ENCODE results near the gene COL4A1. TPM values are rescaled to one million over a fixed set of nuclear protein-coding genes. Genes with fewer than 3 reads are reported as not detected.

The COL4A1 gene
- total RNA-seq, 1 experiment from 2014 or later: 4.8 TPM

DNA sequence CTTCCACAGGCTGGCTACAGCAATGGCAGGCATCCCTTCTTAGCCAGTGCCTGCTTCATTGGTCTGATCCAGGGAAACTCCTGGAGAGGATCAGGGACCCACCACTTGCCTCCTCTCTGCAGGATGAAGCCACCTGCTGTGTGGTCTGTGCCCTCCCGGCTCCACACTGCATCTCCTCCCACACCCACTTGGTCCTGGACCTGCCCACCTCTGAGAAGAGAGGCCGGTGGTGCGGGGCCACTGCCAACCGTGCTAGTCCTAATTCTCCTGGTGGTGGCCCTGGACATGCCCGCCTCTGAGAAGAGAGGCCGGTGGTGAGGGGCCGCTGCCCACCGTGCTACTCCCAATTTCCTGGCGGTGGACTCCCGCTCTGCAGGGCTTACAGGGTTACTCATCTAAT is 98.8 kb downstream of the COL4A1 start:
- H3K27ac Mint-ChIP-seq (ENCODE audit: unreplicated experiment): no peak overlapping the region
- H3K9me3 ChIP-seq: no peaks in the 10 kb centered on the region
- no peak overlapping the region for H3K4me3 ChIP-seq (ENCODE audit: low read depth, low read length)
- no peaks in the 10 kb centered on the region for H3K36me3 ChIP-seq (ENCODE audit: control insufficient read depth, insufficient read depth, low read length)
- H3K36me3 Mint-ChIP-seq (ENCODE audit: insufficient read depth, unreplicated experiment): no peaks in the 10 kb centered on the region
- TF ChIP-seq, protein P1, sequence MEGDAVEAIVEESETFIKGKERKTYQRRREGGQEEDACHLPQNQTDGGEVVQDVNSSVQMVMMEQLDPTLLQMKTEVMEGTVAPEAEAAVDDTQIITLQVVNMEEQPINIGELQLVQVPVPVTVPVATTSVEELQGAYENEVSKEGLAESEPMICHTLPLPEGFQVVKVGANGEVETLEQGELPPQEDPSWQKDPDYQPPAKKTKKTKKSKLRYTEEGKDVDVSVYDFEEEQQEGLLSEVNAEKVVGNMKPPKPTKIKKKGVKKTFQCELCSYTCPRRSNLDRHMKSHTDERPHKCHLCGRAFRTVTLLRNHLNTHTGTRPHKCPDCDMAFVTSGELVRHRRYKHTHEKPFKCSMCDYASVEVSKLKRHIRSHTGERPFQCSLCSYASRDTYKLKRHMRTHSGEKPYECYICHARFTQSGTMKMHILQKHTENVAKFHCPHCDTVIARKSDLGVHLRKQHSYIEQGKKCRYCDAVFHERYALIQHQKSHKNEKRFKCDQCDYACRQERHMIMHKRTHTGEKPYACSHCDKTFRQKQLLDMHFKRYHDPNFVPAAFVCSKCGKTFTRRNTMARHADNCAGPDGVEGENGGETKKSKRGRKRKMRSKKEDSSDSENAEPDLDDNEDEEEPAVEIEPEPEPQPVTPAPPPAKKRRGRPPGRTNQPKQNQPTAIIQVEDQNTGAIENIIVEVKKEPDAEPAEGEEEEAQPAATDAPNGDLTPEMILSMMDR (IDR thresholded peaks at IDR 0.05; ENCODE audit: insufficient read depth in 1 of 2, low read depth in 1 of 2, low read length in 1 of 2, severe bottlenecking in 1 of 2, unreplicated experiment in 1 of 2): no peak
- peaks cover 12% of the 10 kb centered on the region for H3K4me1 ChIP-seq
- no peaks in the 10 kb centered on the region for H3K27me3 ChIP-seq (replicated peaks; ENCODE audit: control insufficient read depth, insufficient read depth, low read length)
- H3K4me1 Mint-ChIP-seq (ENCODE audit: low read depth, unreplicated experiment): peaks cover 6% of the 10 kb centered on the region
- H3K9me3 Mint-ChIP-seq (ENCODE audit: unreplicated experiment): peaks cover 7% of the 10 kb centered on the region
- ChIA-PET CTCF (no interaction called here), POLR2A (no interaction called here)
- H3K4me3 Mint-ChIP-seq (ENCODE audit: unreplicated experiment): no peak overlapping the region
- DNase-seq: no peak
- intact Hi-C loops (cut with micrococcal nuclease; ENCODE audit: unreplicated experiment): no loop called here
- BruUV-seq (replicated peaks): no TSS peak
- H3K27me3 Mint-ChIP-seq (ENCODE audit: insufficient read depth, unreplicated experiment): no peaks in the 10 kb centered on the region

DNA sequence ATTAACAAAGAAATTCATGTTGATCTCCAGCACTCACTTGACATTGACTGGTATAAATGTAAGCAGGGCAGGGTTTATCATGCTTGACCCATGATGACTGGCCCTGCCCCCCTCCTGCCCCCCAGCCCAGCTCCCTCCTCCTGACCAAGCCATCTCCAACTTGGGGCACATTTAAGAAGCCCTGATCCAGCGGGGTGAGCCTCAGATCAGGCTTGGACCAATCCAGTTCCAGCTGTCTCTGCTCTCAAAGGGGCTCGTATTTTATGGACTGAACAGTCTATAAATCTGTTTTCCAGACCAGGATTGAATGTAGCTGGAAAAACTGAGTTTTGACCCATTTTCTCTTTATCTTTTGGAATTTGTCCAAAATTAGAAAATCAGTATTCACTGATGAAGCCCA is 100.0 kb downstream of the COL4A1 start:
- Histone ChIP-seq H3K4me1 (peaks cover 12% of the 10 kb centered on the region), H3K36me3 (ENCODE audit: control insufficient read depth, insufficient read depth, low read length) (no peaks in the 10 kb centered on the region), H3K27me3 (replicated peaks; ENCODE audit: control insufficient read depth, insufficient read depth, low read length) (no peaks in the 10 kb centered on the region), H3K4me3 (ENCODE audit: low read depth, low read length) (no peak overlapping the region), H3K9me3 (no peaks in the 10 kb centered on the region)
- Mint-ChIP-seq H3K4me1 (ENCODE audit: low read depth, unreplicated experiment) (no peaks in the 10 kb centered on the region), H3K27ac (ENCODE audit: unreplicated experiment) (peak overlapping the region; percentile 72), H3K4me3 (ENCODE audit: unreplicated experiment) (no peak overlapping the region), H3K36me3 (ENCODE audit: insufficient read depth, unreplicated experiment) (no peaks in the 10 kb centered on the region), H3K9me3 (ENCODE audit: unreplicated experiment) (no peaks in the 10 kb centered on the region), H3K27me3 (ENCODE audit: insufficient read depth, unreplicated experiment) (no peaks in the 10 kb centered on the region)
- no TSS peak for BruUV-seq (replicated peaks)
- no peak for DNase-seq
- ChIA-PET CTCF (interaction anchor here (0.7 kb wide), 1 partner anchor 447 kb away, joined by 8 read pairs; no protein-coding TSS in a partner anchor), POLR2A (no interaction called here)
- TF ChIP-seq, protein P1 (IDR thresholded peaks at IDR 0.05; ENCODE audit: insufficient read depth in 1 of 2, low read depth in 1 of 2, low read length in 1 of 2, severe bottlenecking in 1 of 2, unreplicated experiment in 1 of 2): no peak
- intact Hi-C loops (cut with micrococcal nuclease; ENCODE audit: unreplicated experiment): loop anchor here (1.0 to 2.0 kb wide), 3 partner anchors 10 to 68 kb away; no protein-coding TSS in a partner anchor

GRCh38 chr13:110206185-110206584 is 100.8 kb downstream of the COL4A1 start:
- peaks cover 12% of the 10 kb centered on the region for H3K4me1 ChIP-seq
- H3K9me3 ChIP-seq: no peaks in the 10 kb centered on the region
- Mint-ChIP-seq H3K36me3 (ENCODE audit: insufficient read depth, unreplicated experiment) (no peaks in the 10 kb centered on the region), H3K4me1 (ENCODE audit: low read depth, unreplicated experiment) (peaks cover 2% of the 10 kb centered on the region), H3K9me3 (ENCODE audit: unreplicated experiment) (no peaks in the 10 kb centered on the region), H3K27ac (ENCODE audit: unreplicated experiment) (peak overlapping the region; percentile 72), H3K4me3 (ENCODE audit: unreplicated experiment) (no peak overlapping the region), H3K27me3 (ENCODE audit: insufficient read depth, unreplicated experiment) (no peaks in the 10 kb centered on the region)
- CTCF ChIA-PET: no interaction called here
- POLR2A ChIA-PET: interaction anchor here (0.8 kb wide), 1 partner anchor 10 kb away, joined by 3 read pairs; no protein-coding TSS in a partner anchor
- TF ChIP-seq, protein P1 (IDR thresholded peaks at IDR 0.05; ENCODE audit: insufficient read depth in 1 of 2, low read depth in 1 of 2, low read length in 1 of 2, severe bottlenecking in 1 of 2, unreplicated experiment in 1 of 2): no peak
- H3K36me3 ChIP-seq (ENCODE audit: control insufficient read depth, insufficient read depth, low read length): no peaks in the 10 kb centered on the region
- no peak overlapping the region for H3K4me3 ChIP-seq (ENCODE audit: low read depth, low read length)
- peak; percentile 77 to 84 for DNase-seq
- no TSS peak for BruUV-seq (replicated peaks)
- H3K27me3 ChIP-seq (replicated peaks; ENCODE audit: control insufficient read depth, insufficient read depth, low read length): no peaks in the 10 kb centered on the region
- intact Hi-C loops (cut with micrococcal nuclease; ENCODE audit: unreplicated experiment): loop anchor here (1.0 to 2.0 kb wide), 3 partner anchors 9 to 67 kb away; no protein-coding TSS in a partner anchor
